Nephron progenitor cell (in vitro differentiated cells): ENCODE results near the gene PSMD13.
A peak's percentile ranks its signal among the peaks of the same experiment; 100 is the strongest.

Experiments
- DNase-seq: peaks from one replicate; pipeline ENCODE4 v3.0.0; 2021
- H3K27ac Mint-ChIP-seq: 2 replicates; pipeline ENCODE4 v1.8.0; 2021; ENCODE audit warnings: mild to moderate bottlenecking, moderate library complexity, mixed read lengths
- H3K27me3 Mint-ChIP-seq: 2 replicates; pipeline ENCODE4 v1.8.0; 2021; ENCODE audit warnings: mild to moderate bottlenecking, low read depth, mixed read lengths; ENCODE audit not compliant: poor library complexity
- H3K36me3 Mint-ChIP-seq: 2 replicates; pipeline ENCODE4 v1.8.0; 2021; ENCODE audit warnings: low read depth, mixed read lengths
- H3K4me1 Mint-ChIP-seq: 2 replicates; pipeline ENCODE4 v1.8.0; 2021; ENCODE audit warnings: mixed read lengths
- H3K4me3 Mint-ChIP-seq: 2 replicates; pipeline ENCODE4 v1.8.0; 2021; ENCODE audit warnings: mild to moderate bottlenecking, moderate library complexity, mixed read lengths
- H3K9me3 Mint-ChIP-seq: 2 replicates; pipeline ENCODE4 v1.8.0; 2021; ENCODE audit warnings: mild to moderate bottlenecking, moderate library complexity, mixed read lengths
- CTCF ChIP-seq: fragments of 200-600 bp; sonication (generic); IDR thresholded peaks from 2 replicates; pipeline ENCODE4 v1.5.0; 2021; ENCODE audit warnings: antibody characterized with exemption

PSMD13 gene

GRCh38 chr11:298406-299065 is 61.8 kb downstream of the PSMD13 start:
- Mint-ChIP-seq H3K27me3 (no peaks in the 10 kb centered on the region), H3K4me3 (no peak overlapping the region), H3K36me3 (peaks cover 4% of the 10 kb centered on the region), H3K9me3 (peaks cover 17% of the 10 kb centered on the region), H3K4me1 (peaks cover 50% of the 10 kb centered on the region), H3K27ac (no peak overlapping the region)
- DNase-seq, result no peak
- TF ChIP-seq CTCF, result no peak

- H3K4me3 Mint-ChIP-seq, result peak within 1 kb of the TSS; percentile 3
- peaks cover 50% of the 10 kb centered on the region for H3K4me1 Mint-ChIP-seq
- peaks cover 4% of the 10 kb centered on the region for H3K36me3 Mint-ChIP-seq
- no peaks in the 10 kb centered on the region for H3K27me3 Mint-ChIP-seq
- no peak for TF ChIP-seq CTCF
- H3K9me3 Mint-ChIP-seq, result peaks cover 19% of the 10 kb centered on the region
- DNase-seq, result no peak
- H3K27ac Mint-ChIP-seq, result no peak within 1 kb of the TSS
These were observed 62.5 kb downstream of the PSMD13 start, which contains the start of gene IFITM5 for GRCh38 chr11:299081-299891. Gene IFITM5, minus strand, starts transcription at chr11:299526. Its CDS starts 36 bp downstream, at chr11:299490.

GRCh38 chr11:299951-300735 is 63.4 kb downstream of the PSMD13 start:
- peaks cover 19% of the 10 kb centered on the region for H3K9me3 Mint-ChIP-seq
- H3K4me1 Mint-ChIP-seq, result peaks cover 51% of the 10 kb centered on the region
- no peaks in the 10 kb centered on the region for H3K27me3 Mint-ChIP-seq
- peaks cover 4% of the 10 kb centered on the region for H3K36me3 Mint-ChIP-seq
- no peak overlapping the region for H3K27ac Mint-ChIP-seq
- peak overlapping the region; percentile 3 for H3K4me3 Mint-ChIP-seq
- peak; percentile 52 for DNase-seq
- no peak for TF ChIP-seq CTCF
